HG03439 (cell line): ENCODE results near the gene MAP4K2.

Source experiments
- ATAC-seq: cut with Tn5 transposase; IDR thresholded peaks from one replicate; pipeline ENCODE4 v1.9.1; 2021; ENCODE audit warnings: mild to moderate bottlenecking, moderate library complexity; ENCODE audit not compliant: unreplicated experiment

The MAP4K2 gene

GRCh38 chr11:64755681-64756361 lies 47.2 kb downstream of the MAP4K2 start:
- ATAC-seq: no peak

- no peak for ATAC-seq
Measured at GRCh38 chr11:64754919-64755662, 47.9 kb downstream of the MAP4K2 start.

- no peak for ATAC-seq
Measured at GRCh38 chr11:64754124-64754918, 48.7 kb downstream of the MAP4K2 start.

GRCh38 chr11:64753380-64754123 lies 49.5 kb downstream of the MAP4K2 start:
- no peak for ATAC-seq

- ATAC-seq: no peak
Measured at GRCh38 chr11:64753019-64753379, 50.0 kb downstream of the MAP4K2 start.

GRCh38 chr11:64752175-64752970 lies 50.6 kb downstream of the MAP4K2 start:
- ATAC-seq: no peak

- no peak for ATAC-seq
Measured at GRCh38 chr11:64751580-64751979, 51.4 kb downstream of the MAP4K2 start.

GRCh38 chr11:64751136-64751535 lies 51.9 kb downstream of the MAP4K2 start:
- ATAC-seq: no peak

GRCh38 chr11:64750361-64751054 lies 52.5 kb downstream of the MAP4K2 start:
- ATAC-seq: no peak

GRCh38 chr11:64747961-64748665 lies 54.9 kb downstream of the MAP4K2 start:
- ATAC-seq: no peak

GRCh38 chr11:64746486-64746885 lies 56.5 kb downstream of the MAP4K2 start:
- no peak for ATAC-seq

GRCh38 chr11:64745521-64746328 lies 57.3 kb downstream of the MAP4K2 start:
- no peak for ATAC-seq

- ATAC-seq: no peak
Measured at GRCh38 chr11:64745189-64745520, 57.9 kb downstream of the MAP4K2 start.

GRCh38 chr11:64744544-64745188 lies 58.3 kb downstream of the MAP4K2 start:
- ATAC-seq: no peak

GRCh38 chr11:64743591-64744543 lies 59.1 kb downstream of the MAP4K2 start, which contains the start of gene RASGRP2:
Gene RASGRP2 (minus strand): TSS chr11:64744142. CDS start chr11:64742866, 1,276 bp downstream.
- ATAC-seq: no peak

GRCh38 chr11:64742889-64743590 lies 60.0 kb downstream of the MAP4K2 start:
- ATAC-seq: no peak
